GM12878 (cell line): ENCODE results near the gene RNF115.

Experiments
- CTCF ChIP-seq, 3 experiments: IDR thresholded peaks in 2 of 3; conservative IDR thresholded peaks in 1 of 3; 2 replicates each; pipeline ENCODE4 v1.5.1; 2011; ENCODE audit warnings: low read depth in 3 of 3, low read length in 3 of 3, mild to moderate bottlenecking in 3 of 3, control low read depth in 2 of 3, moderate library complexity in 2 of 3, inconsistent platforms in 1 of 3, mixed read lengths in 1 of 3; ENCODE audit not compliant: control insufficient read depth in 2 of 3, insufficient read depth in 1 of 3; ENCODE audit errors: extremely low read depth in 1 of 3
- ESRRA ChIP-seq: IDR thresholded peaks from 2 replicates; pipeline ENCODE4 v1.6.1; 2012; ENCODE audit warnings: mild to moderate bottlenecking, low read length, improper control_type of control experiment
- MAX ChIP-seq: IDR thresholded peaks from 2 replicates; pipeline ENCODE4 v1.6.1; 2012; ENCODE audit warnings: low read depth, low read length, improper control_type of control experiment
- NR2C2 ChIP-seq: IDR thresholded peaks from 2 replicates; pipeline ENCODE4 v1.6.1; 2011; ENCODE audit warnings: borderline replicate concordance, low read depth; ENCODE audit not compliant: control insufficient read depth, insufficient read length
- POLR2A ChIP-seq: IDR thresholded peaks from 2 replicates; pipeline ENCODE4 v1.6.1; 2011; ENCODE audit warnings: low read depth, mild to moderate bottlenecking, low read length
- POLR2AphosphoS5 ChIP-seq: IDR thresholded peaks from 2 replicates; pipeline ENCODE4 v1.6.1; 2011; ENCODE audit warnings: mild to moderate bottlenecking, low read length, inconsistent platforms
- RFX5 ChIP-seq: IDR thresholded peaks from 2 replicates; pipeline ENCODE4 v1.6.1; 2011; ENCODE audit warnings: low read depth, low read length, improper control_type of control experiment
- USF1 ChIP-seq: IDR thresholded peaks from 2 replicates; pipeline ENCODE4 v1.6.1; 2011; ENCODE audit warnings: borderline replicate concordance, low read depth, mild to moderate bottlenecking, moderate library complexity, mixed read lengths, low read length; ENCODE audit not compliant: insufficient read depth; ENCODE audit errors: extremely low read length
- ZNF384 ChIP-seq: IDR thresholded peaks from 2 replicates; pipeline ENCODE4 v1.6.1; 2012; ENCODE audit warnings: low read depth, mild to moderate bottlenecking, low read length, improper control_type of control experiment, borderline replicate concordance

- TF ChIP-seq NR2C2 = no peak
- TF ChIP-seq POLR2A = no peak
- TF ChIP-seq MAX = no peak
- no peak for TF ChIP-seq ZNF384
- TF ChIP-seq ESRRA = no peak
- TF ChIP-seq CTCF (IDR thresholded peaks at IDR 0.05 in 2 of 3, conservative IDR thresholded peaks at IDR 0.05 in 1 of 3; ENCODE audit: control insufficient read depth in 2 of 3, extremely low read depth in 1 of 3, insufficient read depth in 1 of 3, low read depth in 3 of 3, low read length in 3 of 3) = no peak
- no peak for TF ChIP-seq POLR2AphosphoS5
- no peak for TF ChIP-seq RFX5
- no peak for TF ChIP-seq USF1
These were observed 134.0 kb downstream of the RNF115 start for GRCh38 chr1:145689922-145690321.
